ENCODE measurements around the gene CD300LG. TPM values are rescaled to one million over a fixed set of nuclear protein-coding genes. Genes with fewer than 3 reads are reported as not detected.
"Not testable (repeated sequence)": the region's sequence is repeated elsewhere in the genome, so short reads cannot be mapped to it uniquely, and the experiment has no call there.

Gene CD300LG
- total and polyA plus RNA-seq, 4 donors, result 0.05 to 9.4 (median 2.0) TPM

DNA sequence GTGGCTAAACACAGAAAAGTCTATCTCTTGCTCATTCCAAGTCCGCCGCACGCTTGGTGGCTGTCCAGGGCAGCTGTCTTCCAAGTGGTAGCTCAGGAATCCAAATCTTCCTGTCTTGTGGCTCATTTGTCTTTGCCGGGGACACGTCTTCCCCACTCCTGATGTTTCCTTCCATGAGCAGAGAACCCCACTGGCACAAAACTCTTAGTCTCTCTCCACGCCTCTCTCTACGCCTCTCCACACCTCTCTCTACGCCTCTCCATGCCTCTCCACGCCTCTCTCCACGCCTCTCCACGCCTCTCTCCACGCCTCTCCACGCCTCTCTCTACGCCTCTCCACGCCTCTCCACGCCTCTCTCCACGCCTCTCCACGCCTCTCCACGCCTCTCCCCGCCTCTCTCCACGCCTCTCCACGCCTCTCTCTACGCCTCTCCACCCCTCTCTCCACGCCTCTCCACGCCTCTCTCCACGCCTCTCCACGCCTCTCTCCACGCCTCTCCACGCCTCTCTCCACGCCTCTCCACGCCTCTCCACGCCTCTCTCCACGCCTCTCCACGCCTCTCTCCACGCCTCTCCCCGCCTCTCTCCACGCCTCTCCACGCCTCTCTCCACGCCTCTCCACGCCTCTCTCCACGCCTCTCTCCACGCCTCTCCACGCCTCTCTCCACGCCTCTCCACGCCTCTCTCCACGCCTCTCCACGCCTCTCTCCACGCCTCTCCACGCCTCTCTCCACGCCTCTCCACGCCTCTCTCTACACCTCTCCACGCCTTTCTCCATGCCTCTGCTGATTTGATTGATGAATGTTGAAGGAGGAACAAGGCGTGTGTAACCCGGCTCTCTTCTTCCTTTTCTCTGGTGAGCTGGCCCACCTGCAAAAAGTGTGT lies 4.6 kb upstream of the CD300LG start:
- DNase-seq, result peak in 1 of 2 donors; percentile 68
- intact Hi-C loops (cut with DNase I), result loop anchor here in 1 of 2 donors (10.0 kb wide), 1 partner anchor 148 kb away; no protein-coding TSS in a partner anchor
- H3K4me1 ChIP-seq (ENCODE audit: control insufficient read depth in 1 of 2, insufficient read depth in 2 of 2, low read length in 2 of 2); H3K9me3 ChIP-seq (ENCODE audit: control insufficient read depth, low read length); ATAC-seq (ENCODE audit: low FRiP score); H3K27me3 ChIP-seq (ENCODE audit: control insufficient read depth in 1 of 2, insufficient read depth in 2 of 2, low read length in 1 of 2); H3K27ac ChIP-seq (ENCODE audit: low read depth in 1 of 2, low read length in 2 of 2); H3K4me3 ChIP-seq (ENCODE audit: low read length in 2 of 2); H3K36me3 ChIP-seq (ENCODE audit: control insufficient read depth in 1 of 2, insufficient read depth in 2 of 2, low read length in 1 of 2): not testable (repeated sequence)
- 86 to 90% methylated on average over 39 to 54 of the region's 54 CpGs for WGBS, 2 donors

DNA sequence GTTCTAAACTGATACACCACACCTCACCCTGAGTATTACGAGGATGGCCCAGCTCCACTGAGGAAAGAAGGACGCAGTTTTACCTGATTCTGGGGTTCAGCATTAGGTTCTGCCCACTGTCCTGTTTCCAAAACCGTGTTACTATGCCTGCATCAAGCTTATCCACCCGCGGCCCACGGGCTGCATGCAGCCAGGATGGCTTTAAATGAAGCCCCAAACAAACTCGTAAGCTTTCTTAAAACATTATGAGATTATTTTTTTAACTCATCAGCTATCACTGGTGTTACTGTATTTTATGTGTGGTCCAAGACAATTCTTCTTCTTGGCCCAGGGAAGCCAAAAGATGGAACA lies 4.0 kb upstream of the CD300LG start:
- no peaks in the 10 kb centered on the region for H3K4me1 ChIP-seq (ENCODE audit: control insufficient read depth in 1 of 2, insufficient read depth in 2 of 2, low read length in 2 of 2)
- H3K27me3 ChIP-seq (ENCODE audit: control insufficient read depth in 1 of 2, insufficient read depth in 2 of 2, low read length in 1 of 2), result no peaks in the 10 kb centered on the region
- H3K4me3 ChIP-seq (ENCODE audit: low read length in 2 of 2), result no peak overlapping the region
- no peak for ATAC-seq (ENCODE audit: low FRiP score)
- intact Hi-C loops (cut with DNase I), result loop anchor here in 1 of 2 donors (10.0 kb wide), 1 partner anchor 148 kb away; no protein-coding TSS in a partner anchor
- peak in 1 of 2 donors; percentile 23 for DNase-seq
- WGBS, 2 donors, result 83 to 84% methylated on average over 7 of the region's 7 CpGs
- H3K36me3 ChIP-seq (ENCODE audit: control insufficient read depth in 1 of 2, insufficient read depth in 2 of 2, low read length in 1 of 2), result no peaks in the 10 kb centered on the region
- no peak overlapping the region for H3K27ac ChIP-seq (ENCODE audit: low read depth in 1 of 2, low read length in 2 of 2)
- no peaks in the 10 kb centered on the region for H3K9me3 ChIP-seq (ENCODE audit: control insufficient read depth, low read length)

DNA sequence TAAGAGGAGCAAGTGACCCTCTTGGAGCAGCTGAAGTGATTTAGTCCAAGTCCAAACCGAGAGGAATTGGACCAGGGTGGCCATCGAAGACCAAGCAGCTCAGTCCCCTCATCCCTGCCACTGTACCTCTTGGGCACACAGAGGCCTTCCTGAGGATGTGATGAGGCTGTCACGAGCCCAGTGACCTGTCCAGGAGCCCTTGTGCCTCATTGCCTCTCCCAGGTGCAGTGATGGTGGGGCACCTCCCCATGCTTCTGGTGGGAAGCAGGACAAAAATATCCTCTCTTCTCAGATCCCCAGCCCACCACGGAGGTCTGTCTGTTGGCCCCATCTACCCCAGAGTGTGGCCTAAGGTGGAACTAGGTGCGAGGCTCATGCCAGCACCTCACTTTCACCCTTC lies 2.7 kb upstream of the CD300LG start:
- 92 to 95% methylated on average over 5 of the region's 5 CpGs for WGBS, 2 donors
- Histone ChIP-seq H3K4me3 (ENCODE audit: low read length in 2 of 2) (no peak overlapping the region), H3K27me3 (ENCODE audit: control insufficient read depth in 1 of 2, insufficient read depth in 2 of 2, low read length in 1 of 2) (no peaks in the 10 kb centered on the region), H3K9me3 (ENCODE audit: control insufficient read depth, low read length) (no peaks in the 10 kb centered on the region), H3K27ac (ENCODE audit: low read depth in 1 of 2, low read length in 2 of 2) (no peak overlapping the region), H3K36me3 (ENCODE audit: control insufficient read depth in 1 of 2, insufficient read depth in 2 of 2, low read length in 1 of 2) (no peaks in the 10 kb centered on the region), H3K4me1 (ENCODE audit: control insufficient read depth in 1 of 2, insufficient read depth in 2 of 2, low read length in 2 of 2) (no peaks in the 10 kb centered on the region)
- DNase-seq, result peak in 1 of 2 donors; percentile 38
- intact Hi-C loops (cut with DNase I), result loop anchor here in 1 of 2 donors (10.0 kb wide), 1 partner anchor 149 kb away; no protein-coding TSS in a partner anchor
- no peak for ATAC-seq (ENCODE audit: low FRiP score)

DNA sequence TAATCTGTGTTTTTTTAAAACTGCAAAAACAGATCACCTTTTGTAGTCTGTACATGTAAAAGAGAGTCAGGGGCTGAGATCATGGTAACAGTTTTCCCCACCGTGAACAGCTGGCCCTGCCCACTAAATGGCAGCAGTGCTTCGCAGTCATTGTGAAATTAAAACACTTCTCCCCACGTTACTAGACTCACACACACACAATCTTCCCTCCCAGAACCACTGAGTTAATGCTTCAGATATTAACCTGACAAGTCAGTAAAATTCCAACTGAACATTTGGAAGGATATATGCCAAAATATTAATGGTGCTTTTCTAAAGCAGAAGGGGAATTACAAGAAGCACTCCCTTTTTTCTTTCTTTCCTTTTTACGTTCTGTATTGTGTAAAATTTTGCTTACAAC lies 1.2 kb upstream of the CD300LG start:
- Histone ChIP-seq H3K27ac (ENCODE audit: low read depth in 1 of 2, low read length in 2 of 2) (no peak overlapping the region), H3K4me1 (ENCODE audit: control insufficient read depth in 1 of 2, insufficient read depth in 2 of 2, low read length in 2 of 2) (no peaks in the 10 kb centered on the region), H3K27me3 (ENCODE audit: control insufficient read depth in 1 of 2, insufficient read depth in 2 of 2, low read length in 1 of 2) (no peaks in the 10 kb centered on the region), H3K9me3 (ENCODE audit: control insufficient read depth, low read length) (no peaks in the 10 kb centered on the region), H3K4me3 (ENCODE audit: low read length in 2 of 2) (no peak overlapping the region), H3K36me3 (ENCODE audit: control insufficient read depth in 1 of 2, insufficient read depth in 2 of 2, low read length in 1 of 2) (no peaks in the 10 kb centered on the region)
- intact Hi-C loops (cut with DNase I), result loop anchor here in 1 of 2 donors (5.0 to 10.0 kb wide), 2 partner anchors 68 to 151 kb away; partner anchors contain the start of gene DUSP3
- ATAC-seq (ENCODE audit: low FRiP score) (no peak), DNase-seq (peak in 1 of 2 donors; percentile 5)
- WGBS, 2 donors, result 56% methylated on average over 4 of the region's 4 CpGs

DNA sequence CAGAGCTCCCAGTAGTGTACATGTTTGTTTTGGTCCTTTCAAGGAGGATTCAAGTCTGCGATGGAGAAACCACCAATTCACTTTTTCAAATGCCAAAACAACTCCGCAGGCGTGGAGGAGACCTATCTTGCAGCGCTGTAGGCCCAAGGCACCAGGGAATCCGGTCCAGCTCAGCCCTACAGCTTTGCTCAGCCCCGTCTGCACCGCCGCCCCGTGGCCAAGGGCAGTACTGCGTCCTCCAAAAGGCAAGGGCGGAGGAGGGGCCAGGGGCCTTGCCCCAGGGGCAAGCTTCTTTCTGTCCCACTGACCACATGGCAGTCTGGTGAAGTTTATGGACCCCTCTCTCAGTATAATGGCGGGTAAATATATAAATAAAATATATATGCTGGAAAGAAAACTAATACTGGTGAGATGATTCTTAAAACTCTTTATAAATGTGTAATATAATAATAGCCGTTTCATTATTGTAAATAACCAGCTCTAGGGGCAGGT lies 709 bp upstream of the CD300LG start:
- 10 to 14% methylated on average over 13 of the region's 13 CpGs for WGBS, 2 donors
- DNase-seq (peak; percentile 90 to 95), ATAC-seq (ENCODE audit: low FRiP score) (peak; percentile 97)
- Histone ChIP-seq H3K27me3 (ENCODE audit: control insufficient read depth in 1 of 2, insufficient read depth in 2 of 2, low read length in 1 of 2) (no peaks in the 10 kb centered on the region), H3K27ac (ENCODE audit: low read depth in 1 of 2, low read length in 2 of 2) (no peak overlapping the region), H3K9me3 (ENCODE audit: control insufficient read depth, low read length) (no peaks in the 10 kb centered on the region), H3K36me3 (ENCODE audit: control insufficient read depth in 1 of 2, insufficient read depth in 2 of 2, low read length in 1 of 2) (no peaks in the 10 kb centered on the region), H3K4me1 (ENCODE audit: control insufficient read depth in 1 of 2, insufficient read depth in 2 of 2, low read length in 2 of 2) (no peaks in the 10 kb centered on the region), H3K4me3 (ENCODE audit: low read length in 2 of 2) (no peak overlapping the region)
- intact Hi-C loops (cut with DNase I), result loop anchor here in 1 of 2 donors (5.0 to 10.0 kb wide), 2 partner anchors 69 to 151 kb away; partner anchors contain the start of gene DUSP3

DNA sequence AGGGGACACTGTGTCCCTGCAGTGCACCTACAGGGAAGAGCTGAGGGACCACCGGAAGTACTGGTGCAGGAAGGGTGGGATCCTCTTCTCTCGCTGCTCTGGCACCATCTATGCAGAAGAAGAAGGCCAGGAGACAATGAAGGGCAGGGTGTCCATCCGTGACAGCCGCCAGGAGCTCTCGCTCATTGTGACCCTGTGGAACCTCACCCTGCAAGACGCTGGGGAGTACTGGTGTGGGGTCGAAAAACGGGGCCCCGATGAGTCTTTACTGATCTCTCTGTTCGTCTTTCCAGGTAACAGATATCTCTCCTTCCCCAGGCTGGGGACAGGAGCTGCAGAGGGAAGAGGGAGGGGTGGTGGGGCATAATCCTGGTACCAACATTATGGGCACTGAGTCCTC lies 1.6 kb downstream of the CD300LG start:
- intact Hi-C loops (cut with DNase I), result loop anchor here in 1 of 2 donors (5.0 to 10.0 kb wide), 2 partner anchors 71 to 154 kb away; partner anchors contain the start of gene DUSP3
- Histone ChIP-seq H3K4me3 (ENCODE audit: low read length in 2 of 2) (no peak overlapping the region), H3K27me3 (ENCODE audit: control insufficient read depth in 1 of 2, insufficient read depth in 2 of 2, low read length in 1 of 2) (no peaks in the 10 kb centered on the region), H3K27ac (ENCODE audit: low read depth in 1 of 2, low read length in 2 of 2) (no peak overlapping the region), H3K36me3 (ENCODE audit: control insufficient read depth in 1 of 2, insufficient read depth in 2 of 2, low read length in 1 of 2) (no peaks in the 10 kb centered on the region), H3K9me3 (ENCODE audit: control insufficient read depth, low read length) (no peaks in the 10 kb centered on the region), H3K4me1 (ENCODE audit: control insufficient read depth in 1 of 2, insufficient read depth in 2 of 2, low read length in 2 of 2) (no peaks in the 10 kb centered on the region)
- 95 to 96% methylated on average over 10 of the region's 10 CpGs for WGBS, 2 donors
- DNase-seq (peak in 1 of 2 donors; percentile 39), ATAC-seq (ENCODE audit: low FRiP score) (no peak)

DNA sequence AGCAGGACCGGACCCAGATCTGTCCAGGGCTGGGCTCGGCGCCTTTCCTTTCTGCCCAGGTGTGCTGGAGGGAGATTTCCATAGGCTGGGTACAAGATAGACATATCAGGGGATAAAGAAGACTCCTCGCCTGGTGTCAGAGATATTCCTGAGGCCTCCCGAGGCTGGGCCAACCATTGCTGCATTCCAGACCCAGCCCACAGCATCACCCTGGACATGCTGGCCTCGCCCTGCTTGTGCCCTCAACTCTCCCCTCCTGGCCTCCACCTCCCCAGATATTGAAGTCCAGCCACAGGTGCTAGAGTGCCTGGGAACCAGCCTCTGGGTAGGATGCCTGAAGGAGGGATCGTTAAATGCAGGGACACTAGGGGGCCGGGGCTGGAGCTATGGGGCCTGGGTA lies 2.1 kb downstream of the CD300LG start:
- ATAC-seq (ENCODE audit: low FRiP score) (no peak), DNase-seq (peak in 1 of 2 donors; percentile 49)
- no peaks in the 10 kb centered on the region for H3K36me3 ChIP-seq (ENCODE audit: control insufficient read depth in 1 of 2, insufficient read depth in 2 of 2, low read length in 1 of 2)
- intact Hi-C loops (cut with DNase I), result loop anchor here in 1 of 2 donors (5.0 to 10.0 kb wide), 2 partner anchors 72 to 154 kb away; partner anchors contain the start of gene DUSP3
- WGBS, 2 donors, result 94 to 95% methylated on average over 8 of the region's 8 CpGs
- no peaks in the 10 kb centered on the region for H3K9me3 ChIP-seq (ENCODE audit: control insufficient read depth, low read length)
- H3K27me3 ChIP-seq (ENCODE audit: control insufficient read depth in 1 of 2, insufficient read depth in 2 of 2, low read length in 1 of 2), result no peaks in the 10 kb centered on the region
- no peak overlapping the region for H3K27ac ChIP-seq (ENCODE audit: low read depth in 1 of 2, low read length in 2 of 2)
- H3K4me1 ChIP-seq (ENCODE audit: control insufficient read depth in 1 of 2, insufficient read depth in 2 of 2, low read length in 2 of 2), result no peaks in the 10 kb centered on the region
- H3K4me3 ChIP-seq (ENCODE audit: low read length in 2 of 2), result no peak overlapping the region

DNA sequence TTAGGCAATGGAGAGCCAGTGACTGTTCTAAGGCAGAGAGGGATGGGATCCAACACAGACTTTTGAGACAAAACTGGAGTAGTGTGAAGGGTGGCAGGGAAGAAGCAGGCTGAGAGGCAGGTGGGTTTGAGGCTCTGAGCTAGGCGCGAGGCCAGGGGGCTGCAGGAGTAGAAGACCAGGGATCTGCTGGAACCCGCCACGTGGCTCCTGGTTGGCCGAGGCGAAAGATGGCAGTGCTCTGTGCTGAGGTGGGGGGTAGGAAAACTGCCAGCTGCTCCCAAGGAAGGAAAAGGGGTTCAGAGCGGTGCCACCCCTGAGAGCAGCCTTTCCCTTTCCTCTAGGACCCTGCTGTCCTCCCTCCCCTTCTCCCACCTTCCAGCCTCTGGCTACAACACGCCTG lies 5.6 kb downstream of the CD300LG start:
- Histone ChIP-seq H3K4me1 (ENCODE audit: control insufficient read depth in 1 of 2, insufficient read depth in 2 of 2, low read length in 2 of 2) (no peaks in the 10 kb centered on the region), H3K27ac (ENCODE audit: low read depth in 1 of 2, low read length in 2 of 2) (no peak overlapping the region), H3K27me3 (ENCODE audit: control insufficient read depth in 1 of 2, insufficient read depth in 2 of 2, low read length in 1 of 2) (no peaks in the 10 kb centered on the region), H3K4me3 (ENCODE audit: low read length in 2 of 2) (no peak overlapping the region), H3K36me3 (ENCODE audit: control insufficient read depth in 1 of 2, insufficient read depth in 2 of 2, low read length in 1 of 2) (no peaks in the 10 kb centered on the region), H3K9me3 (ENCODE audit: control insufficient read depth, low read length) (no peaks in the 10 kb centered on the region)
- intact Hi-C loops (cut with DNase I), result no loop called here
- DNase-seq (peak in 1 of 2 donors; percentile 35), ATAC-seq (ENCODE audit: low FRiP score) (no peak)
- 96 to 98% methylated on average over 6 to 8 of the region's 8 CpGs for WGBS, 2 donors
